ENCODE measurements around the gene DDAH1. TPM values are rescaled to one million over a fixed set of nuclear protein-coding genes. Genes with fewer than 3 reads are reported as not detected.

The DDAH1 gene
- total RNA-seq, 1 experiment from 2014 or later = 36.3 TPM

DNA sequence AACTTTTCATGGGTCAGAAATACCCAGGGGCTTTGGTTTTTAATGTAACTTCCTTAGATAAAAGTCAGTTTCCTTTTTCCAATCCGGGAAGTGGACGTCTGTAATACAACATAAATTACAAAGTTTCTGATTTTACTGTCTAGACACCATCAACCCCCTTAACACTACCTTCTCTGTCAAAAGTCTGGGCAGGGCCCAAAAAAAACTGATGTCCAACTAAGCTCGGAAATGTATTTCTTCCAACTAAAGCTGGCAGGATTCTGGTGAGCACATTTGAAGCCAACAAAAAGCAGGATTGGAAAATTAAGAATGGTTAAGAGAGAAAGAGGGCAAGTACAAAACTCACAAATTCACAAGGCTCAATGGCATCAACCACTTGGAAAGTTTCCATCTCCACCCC lies 24.3 kb downstream of the DDAH1 start:
- Histone ChIP-seq H3K9me3 (ENCODE audit: control insufficient read depth, low read depth, low read length) (no peaks in the 10 kb centered on the region), H3K4ac (ENCODE audit: low read depth, low read length) (no peak overlapping the region), H3K79me2 (ENCODE audit: insufficient read depth, low read length) (no peaks in the 10 kb centered on the region), H2BK12ac (ENCODE audit: insufficient read length, low read depth, low read length) (no peak overlapping the region), H2BK5ac (ENCODE audit: insufficient read length, low read length) (no peak overlapping the region), H3T11ph (ENCODE audit: low read length) (no peak overlapping the region), H3K27me3 (ENCODE audit: insufficient read depth, low read length) (no peaks in the 10 kb centered on the region), H2AK5ac (ENCODE audit: insufficient read length, low read length) (no peak overlapping the region), H3K14ac (ENCODE audit: insufficient read depth, low read length) (no peak overlapping the region), H3K4me1 (ENCODE audit: insufficient read depth, low read length) (peaks cover 5% of the 10 kb centered on the region; the same call in 1 of the 2 replicates), H2BK20ac (ENCODE audit: low read depth, low read length, poor library complexity, severe bottlenecking) (no peak overlapping the region), H4K8ac (replicated peaks; ENCODE audit: insufficient read length, low read depth, low read length) (no peak overlapping the region), H3K23me2 (ENCODE audit: insufficient read length, low read depth, low read length, poor library complexity, severe bottlenecking) (no peaks in the 10 kb centered on the region), H3K4me2 (ENCODE audit: insufficient read depth, insufficient read length, low read length) (no peak overlapping the region), H3K79me1 (ENCODE audit: insufficient read depth, low read depth, low read length, poor library complexity, severe bottlenecking) (no peaks in the 10 kb centered on the region), H4K20me1 (ENCODE audit: control insufficient read depth, insufficient read depth, insufficient read length) (no peaks in the 10 kb centered on the region), H3K23ac (ENCODE audit: insufficient read length, low read depth, low read length) (no peak overlapping the region), H3K56ac (ENCODE audit: insufficient read length, low read depth, low read length) (no peak overlapping the region), H3K18ac (ENCODE audit: insufficient read length, low read depth, low read length) (no peak overlapping the region), H2BK120ac (ENCODE audit: low read depth, low read length, poor library complexity, severe bottlenecking) (no peak overlapping the region), H2BK15ac (ENCODE audit: low read depth, low read length) (no peak overlapping the region), H3K9ac (ENCODE audit: extremely low read depth, insufficient read length, low read length) (no peak overlapping the region), H3K27ac (ENCODE audit: insufficient read length, low read depth, low read length) (no peak overlapping the region), H2AFZ (ENCODE audit: low read length) (no peak overlapping the region), H4K5ac (ENCODE audit: insufficient read length, low read depth, low read length) (no peak overlapping the region), H4K91ac (ENCODE audit: insufficient read length, low read depth, low read length) (no peak overlapping the region)
- no peak overlapping the region for H3K4me3 Mint-ChIP-seq
- no CpG with 5 or more reads among the region's 3 CpGs for WGBS (ENCODE audit: extremely low coverage, insufficient read length, low lambda C conversion rate)
- peaks cover 20 to 21% of the 10 kb centered on the region in 2 experiments for H3K4me1 Mint-ChIP-seq
- H3K27ac Mint-ChIP-seq = no peak overlapping the region
- H3K36me3 Mint-ChIP-seq (ENCODE audit: insufficient read depth in 1 of 3, low read depth in 3 of 3) = peaks cover 0 to 11% (median 0%) of the 10 kb centered on the region in 3 experiments; a peak in 3 of 7 replicates
- H3K27me3 Mint-ChIP-seq (ENCODE audit: low read depth) = no peaks in the 10 kb centered on the region
- H3K9me3 Mint-ChIP-seq = peaks cover 3 to 6% of the 10 kb centered on the region in 2 experiments; a peak in 3 of 5 replicates
- no peak for DNase-seq
- TF ChIP-seq, protein P1, sequence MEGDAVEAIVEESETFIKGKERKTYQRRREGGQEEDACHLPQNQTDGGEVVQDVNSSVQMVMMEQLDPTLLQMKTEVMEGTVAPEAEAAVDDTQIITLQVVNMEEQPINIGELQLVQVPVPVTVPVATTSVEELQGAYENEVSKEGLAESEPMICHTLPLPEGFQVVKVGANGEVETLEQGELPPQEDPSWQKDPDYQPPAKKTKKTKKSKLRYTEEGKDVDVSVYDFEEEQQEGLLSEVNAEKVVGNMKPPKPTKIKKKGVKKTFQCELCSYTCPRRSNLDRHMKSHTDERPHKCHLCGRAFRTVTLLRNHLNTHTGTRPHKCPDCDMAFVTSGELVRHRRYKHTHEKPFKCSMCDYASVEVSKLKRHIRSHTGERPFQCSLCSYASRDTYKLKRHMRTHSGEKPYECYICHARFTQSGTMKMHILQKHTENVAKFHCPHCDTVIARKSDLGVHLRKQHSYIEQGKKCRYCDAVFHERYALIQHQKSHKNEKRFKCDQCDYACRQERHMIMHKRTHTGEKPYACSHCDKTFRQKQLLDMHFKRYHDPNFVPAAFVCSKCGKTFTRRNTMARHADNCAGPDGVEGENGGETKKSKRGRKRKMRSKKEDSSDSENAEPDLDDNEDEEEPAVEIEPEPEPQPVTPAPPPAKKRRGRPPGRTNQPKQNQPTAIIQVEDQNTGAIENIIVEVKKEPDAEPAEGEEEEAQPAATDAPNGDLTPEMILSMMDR (conservative IDR thresholded peaks at IDR 0.05) = no peak

Measured in H9 (cell line).